Measurements from ENCODE around the gene AGBL2.

The AGBL2 gene

DNA sequence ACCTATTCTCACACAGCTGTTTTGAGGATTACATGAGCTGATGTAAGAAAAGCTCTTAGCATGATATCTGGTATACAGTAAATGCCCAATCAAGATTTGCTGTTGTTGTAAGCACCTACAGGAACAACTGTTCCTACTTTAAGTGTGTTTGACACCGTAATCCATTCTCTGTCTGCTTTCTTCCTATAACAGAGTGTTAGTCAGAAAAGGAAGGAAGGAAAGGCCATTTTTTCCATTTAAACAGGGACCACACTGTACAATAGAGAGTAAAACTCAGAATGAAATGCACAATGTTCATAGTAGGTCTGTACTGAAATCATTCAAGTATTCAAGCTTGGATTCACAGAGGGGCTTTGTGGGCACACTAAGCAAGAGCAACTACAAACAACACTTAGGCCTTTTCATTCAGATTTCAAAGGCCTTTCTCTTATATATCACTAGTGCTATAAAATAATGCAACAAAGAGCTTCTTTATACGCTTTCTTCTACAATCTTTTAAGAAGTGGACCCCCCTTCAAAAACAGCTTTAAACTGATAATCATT lies 94.3 kb downstream of the AGBL2 start:
- DNase-seq = no peak

DNA sequence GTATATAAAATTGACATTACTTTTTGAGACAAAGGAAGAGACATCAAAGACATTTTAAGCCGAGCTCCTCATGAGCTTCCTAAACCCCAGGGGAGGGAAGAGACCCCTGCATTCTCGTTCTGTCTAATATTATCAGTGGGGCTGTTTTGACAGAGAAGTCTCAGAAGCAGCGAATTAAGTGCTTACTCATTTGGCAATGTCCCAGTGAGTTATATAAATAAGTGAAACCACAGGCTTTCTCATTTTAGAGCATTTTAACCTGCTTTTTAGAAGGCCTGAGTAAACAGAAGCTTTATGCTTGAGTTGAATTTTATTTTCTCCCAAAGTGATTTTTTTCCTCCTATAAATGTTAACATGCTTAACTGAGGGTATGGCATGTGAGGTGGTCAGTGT lies 97.8 kb downstream of the AGBL2 start:
- no peak for DNase-seq

DNA sequence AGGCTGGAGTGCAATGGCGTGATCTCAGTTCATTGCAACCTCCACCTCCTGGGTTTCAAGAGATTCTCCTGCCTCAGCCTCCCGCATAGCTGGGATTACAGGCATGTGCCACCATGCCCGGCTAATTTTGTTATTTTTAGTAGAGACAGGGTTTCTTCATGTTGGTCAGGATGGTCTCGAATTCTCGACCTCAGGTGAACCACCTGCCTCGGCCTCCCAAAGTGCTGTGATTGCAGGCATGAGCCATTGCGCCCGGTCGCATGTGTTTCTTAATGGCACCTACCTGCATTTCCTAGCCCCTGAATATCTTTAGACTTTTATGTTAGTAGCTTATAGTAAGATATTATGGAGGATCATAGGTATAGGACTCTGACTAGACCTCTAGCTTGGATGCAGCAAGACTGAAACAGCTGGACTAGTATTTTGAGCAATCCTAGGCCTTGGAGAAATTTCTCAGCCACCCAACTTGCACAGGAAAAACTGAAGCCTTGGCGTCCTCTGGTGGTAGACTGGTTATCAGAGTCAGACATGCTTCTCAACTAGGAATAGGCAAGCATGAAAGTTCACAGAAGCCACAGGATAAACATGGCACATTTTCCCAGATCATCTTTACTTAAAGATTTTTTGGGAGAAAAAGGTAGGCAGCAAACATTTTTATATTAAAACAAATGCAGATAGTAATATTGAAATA lies 98.3 kb downstream of the AGBL2 start:
- DNase-seq = peak; percentile 28

DNA sequence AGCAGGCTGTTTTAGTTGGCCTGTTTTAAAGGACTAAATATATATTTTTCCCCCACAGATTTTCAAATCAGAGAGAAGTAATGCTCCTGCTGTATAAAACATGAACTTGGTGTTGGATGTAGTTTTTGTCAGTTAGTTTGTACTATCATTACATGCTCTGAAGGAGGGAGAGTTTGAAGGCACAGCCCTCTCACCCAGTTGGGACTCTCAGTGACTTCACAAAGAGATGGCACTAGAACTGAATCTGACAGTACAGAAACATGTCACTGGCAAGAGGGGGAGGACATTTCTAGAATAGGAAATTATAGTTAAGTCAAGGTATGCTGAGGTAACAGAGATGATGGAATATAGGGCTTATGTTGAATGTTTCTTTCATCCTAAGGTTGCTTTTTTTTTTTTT lies 99.9 kb downstream of the AGBL2 start:
- DNase-seq = no peak

DNA sequence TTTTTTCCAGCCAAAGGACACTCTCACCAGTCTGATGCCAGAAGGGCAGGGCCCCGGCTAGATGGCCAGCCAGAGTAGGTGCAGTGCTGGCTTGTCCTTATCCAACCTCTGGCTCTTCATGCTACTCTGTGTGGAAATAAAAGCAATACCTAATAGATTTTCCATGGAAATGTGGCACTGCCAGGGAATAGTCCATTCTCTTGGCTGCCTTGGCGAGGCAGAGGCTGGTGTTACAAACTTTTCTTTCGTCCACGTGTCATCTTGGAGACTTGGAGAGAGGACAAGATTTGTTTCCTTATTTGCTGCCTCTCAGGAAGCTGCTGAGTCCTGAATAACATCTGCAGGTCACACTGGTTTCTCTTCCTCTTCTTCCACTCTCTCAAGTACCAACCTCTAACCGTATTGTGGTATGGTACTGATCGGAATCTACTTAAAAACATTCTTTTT lies 103.8 kb downstream of the AGBL2 start:
- no peak for DNase-seq

DNA sequence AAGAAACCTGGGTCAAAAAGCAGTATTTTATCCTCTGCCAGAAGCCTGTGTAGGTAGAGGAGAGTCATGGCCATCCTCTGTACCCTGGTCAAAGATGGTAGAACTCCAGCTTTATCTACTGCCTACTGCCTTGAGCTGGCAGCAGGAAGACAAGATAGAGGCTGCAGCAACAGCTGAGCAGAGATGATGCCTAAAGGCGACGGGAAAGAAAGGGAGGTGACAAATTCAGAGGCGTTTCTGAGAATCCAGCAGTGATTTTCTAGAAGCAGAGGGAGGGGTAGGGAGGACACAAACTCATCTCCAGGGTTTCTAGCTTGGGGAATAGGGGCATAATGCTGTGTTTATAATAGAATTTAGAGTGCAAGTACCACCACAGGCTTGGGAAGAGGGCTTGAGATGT lies 105.5 kb downstream of the AGBL2 start:
- no peak for DNase-seq
